ENCODE results near the gene TBATA.

The TBATA gene

DNA sequence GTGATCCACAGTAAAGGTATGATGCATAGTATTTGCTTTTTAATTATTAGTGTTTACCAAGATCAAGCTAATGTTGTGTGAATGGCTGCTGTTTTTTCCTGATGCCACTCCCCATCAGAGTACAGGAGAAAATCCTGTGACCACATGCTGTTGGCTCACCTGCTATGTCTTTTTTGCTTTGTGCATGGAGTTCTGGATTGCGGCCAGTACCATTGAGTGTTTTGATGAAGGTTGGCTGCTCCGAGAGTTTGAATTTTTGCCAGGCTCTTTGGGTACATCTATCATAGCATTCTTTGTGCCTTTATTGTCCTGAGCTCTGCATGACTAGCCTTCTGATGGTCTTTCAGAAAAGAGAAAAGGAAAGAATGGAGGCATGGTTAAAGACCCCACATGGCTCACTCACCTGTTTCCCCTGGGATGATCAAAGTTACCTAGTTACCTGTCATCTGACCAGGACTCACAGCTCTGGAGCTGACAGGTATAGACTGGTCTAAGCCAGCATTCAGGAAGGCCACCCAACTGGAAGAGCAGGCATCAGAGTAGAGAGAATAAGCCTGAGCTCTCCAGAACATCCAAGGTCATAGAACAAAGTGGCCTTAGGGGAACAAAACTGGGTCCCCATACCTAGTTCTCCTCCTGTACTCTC is 18.7 kb upstream of the TBATA start:
- no peak for DNase-seq (ENCODE audit: low read depth)
- TF ChIP-seq, protein P1, sequence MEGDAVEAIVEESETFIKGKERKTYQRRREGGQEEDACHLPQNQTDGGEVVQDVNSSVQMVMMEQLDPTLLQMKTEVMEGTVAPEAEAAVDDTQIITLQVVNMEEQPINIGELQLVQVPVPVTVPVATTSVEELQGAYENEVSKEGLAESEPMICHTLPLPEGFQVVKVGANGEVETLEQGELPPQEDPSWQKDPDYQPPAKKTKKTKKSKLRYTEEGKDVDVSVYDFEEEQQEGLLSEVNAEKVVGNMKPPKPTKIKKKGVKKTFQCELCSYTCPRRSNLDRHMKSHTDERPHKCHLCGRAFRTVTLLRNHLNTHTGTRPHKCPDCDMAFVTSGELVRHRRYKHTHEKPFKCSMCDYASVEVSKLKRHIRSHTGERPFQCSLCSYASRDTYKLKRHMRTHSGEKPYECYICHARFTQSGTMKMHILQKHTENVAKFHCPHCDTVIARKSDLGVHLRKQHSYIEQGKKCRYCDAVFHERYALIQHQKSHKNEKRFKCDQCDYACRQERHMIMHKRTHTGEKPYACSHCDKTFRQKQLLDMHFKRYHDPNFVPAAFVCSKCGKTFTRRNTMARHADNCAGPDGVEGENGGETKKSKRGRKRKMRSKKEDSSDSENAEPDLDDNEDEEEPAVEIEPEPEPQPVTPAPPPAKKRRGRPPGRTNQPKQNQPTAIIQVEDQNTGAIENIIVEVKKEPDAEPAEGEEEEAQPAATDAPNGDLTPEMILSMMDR (IDR thresholded peaks at IDR 0.05; ENCODE audit: low read depth, low read length, missing control alignments): no peak
- no peak overlapping the region for H3K4me3 ChIP-seq (ENCODE audit: low read depth, low read length)

DNA sequence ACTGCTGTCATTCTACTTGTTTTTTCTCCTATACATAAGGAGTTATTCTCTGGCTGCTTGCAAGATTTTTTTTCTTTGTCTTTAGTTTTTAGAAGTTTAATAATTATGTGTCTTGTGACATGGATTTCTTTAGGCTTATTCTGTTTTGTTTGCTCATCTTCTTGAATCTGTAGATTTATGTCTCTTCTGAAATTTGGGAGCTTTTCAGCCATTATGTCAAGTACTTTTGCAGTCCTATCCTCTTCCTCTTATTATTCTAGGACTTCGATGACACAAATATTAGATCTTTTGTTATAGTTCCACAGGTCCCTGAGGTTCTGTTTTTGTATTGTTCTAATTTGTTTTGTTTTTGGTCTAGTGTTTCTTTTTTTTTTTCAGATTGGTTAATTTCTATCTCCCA is 16.7 kb upstream of the TBATA start:
- H3K4me3 ChIP-seq (ENCODE audit: low read depth, low read length): no peak overlapping the region
- TF ChIP-seq, protein P1 (IDR thresholded peaks at IDR 0.05; ENCODE audit: low read depth, low read length, missing control alignments): no peak
- no peak for DNase-seq (ENCODE audit: low read depth)

DNA sequence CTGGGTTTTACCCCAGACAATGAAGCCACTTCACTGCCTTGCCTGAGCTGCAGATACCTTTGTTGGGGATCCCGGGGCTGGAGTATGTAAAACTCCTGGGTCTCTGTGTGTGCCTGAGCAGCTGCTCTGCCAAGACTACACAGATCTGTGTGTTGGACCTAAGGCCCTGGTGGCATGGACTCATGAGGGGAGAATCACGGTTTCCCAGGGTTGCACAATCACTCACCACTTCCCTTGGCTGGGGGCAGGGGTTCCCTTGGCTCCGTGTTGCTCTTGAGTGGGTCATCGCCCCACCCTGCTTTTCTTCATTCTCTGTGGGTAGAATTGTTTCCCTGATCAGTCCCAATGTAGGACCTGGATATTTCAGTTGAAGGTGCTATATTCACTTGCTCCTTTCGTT is 13.9 kb upstream of the TBATA start:
- TF ChIP-seq, protein P1 (IDR thresholded peaks at IDR 0.05; ENCODE audit: low read depth, low read length, missing control alignments): no peak
- DNase-seq (ENCODE audit: low read depth): no peak
- no peak overlapping the region for H3K4me3 ChIP-seq (ENCODE audit: low read depth, low read length)

DNA sequence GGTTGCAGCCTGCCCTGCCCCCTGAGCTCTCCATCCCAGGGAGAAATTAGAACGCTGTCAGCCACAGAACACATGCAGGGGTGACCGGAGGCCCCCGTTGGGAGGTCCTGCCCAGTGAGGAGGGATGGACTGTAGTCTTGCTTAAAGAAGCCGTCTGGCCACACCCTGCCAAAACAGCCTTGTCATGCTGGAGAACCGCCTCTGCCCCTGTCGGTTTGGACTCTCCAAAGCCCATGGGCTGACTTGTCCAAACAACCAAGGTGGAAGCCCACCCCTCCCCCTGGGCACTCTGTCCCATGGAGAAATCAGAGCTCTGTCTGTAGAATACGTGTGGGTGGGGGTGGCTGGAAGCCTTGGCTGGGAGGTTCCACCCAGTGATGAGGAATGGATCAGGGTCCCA is 12.7 kb upstream of the TBATA start:
- no peak overlapping the region for H3K4me3 ChIP-seq (ENCODE audit: low read depth, low read length)
- no peak for DNase-seq (ENCODE audit: low read depth)
- TF ChIP-seq, protein P1 (IDR thresholded peaks at IDR 0.05; ENCODE audit: low read depth, low read length, missing control alignments): no peak

DNA sequence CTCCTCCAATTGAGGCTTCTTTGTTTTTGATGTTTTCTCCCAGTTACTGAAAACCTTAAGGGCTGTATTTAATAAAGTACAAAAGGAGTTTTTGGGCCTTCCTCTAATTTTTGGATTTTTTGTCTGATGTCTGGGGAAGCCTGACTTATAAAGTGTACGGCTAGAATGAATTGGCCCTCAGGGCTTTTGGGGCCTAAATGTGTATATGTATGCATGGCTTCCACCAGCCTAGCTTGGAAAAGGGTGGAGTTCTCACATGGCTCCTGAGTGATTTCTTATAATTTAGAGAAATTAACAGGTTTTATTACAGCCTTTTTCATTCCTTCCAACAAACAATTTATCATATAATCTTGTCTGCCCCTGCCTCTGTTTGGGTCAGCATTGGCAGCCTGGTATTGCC is 10.4 kb upstream of the TBATA start:
- TF ChIP-seq, protein P1 (IDR thresholded peaks at IDR 0.05; ENCODE audit: low read depth, low read length, missing control alignments): no peak
- DNase-seq (ENCODE audit: low read depth): no peak

DNA sequence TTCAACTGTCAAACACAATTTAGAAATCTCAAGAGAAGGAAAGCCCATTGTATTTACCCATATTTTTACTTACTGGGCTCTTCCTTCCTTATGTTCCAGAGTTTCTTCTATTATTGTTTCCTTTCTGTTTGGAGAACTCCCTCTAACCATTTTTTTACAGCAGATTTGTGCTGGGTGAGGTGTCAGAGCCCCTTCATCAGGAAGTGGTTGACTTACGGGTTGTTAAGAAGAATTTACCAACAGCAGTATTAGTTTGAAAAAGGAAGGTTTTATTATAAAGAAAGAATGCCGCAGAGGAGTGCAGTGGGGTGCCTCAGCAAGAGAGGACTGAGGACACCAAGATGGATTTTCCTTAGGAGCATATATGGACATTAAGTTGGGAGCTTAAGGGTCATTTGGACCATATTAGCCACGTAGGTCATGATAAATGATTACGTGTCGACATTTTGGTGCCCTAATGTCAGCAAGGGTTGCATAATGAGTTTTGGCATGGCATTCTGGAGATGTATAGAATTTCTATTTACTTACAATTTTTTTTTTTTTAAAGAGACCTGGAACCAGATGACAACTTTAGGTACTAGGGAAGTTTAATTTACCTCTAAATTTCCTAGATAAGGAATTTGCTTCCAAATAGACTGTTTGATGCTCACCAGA is 6.3 kb upstream of the TBATA start:
- H3K4me3 ChIP-seq (ENCODE audit: low read depth, low read length): no peak overlapping the region
- TF ChIP-seq, protein P1 (IDR thresholded peaks at IDR 0.05; ENCODE audit: low read depth, low read length, missing control alignments): no peak
- DNase-seq (ENCODE audit: low read depth): no peak

More for the DNA sequence above, 10.4 kb upstream of the TBATA start:
- no peak overlapping the region for H3K4me3 ChIP-seq (ENCODE audit: low read depth, low read length)
